Measurements from ENCODE around the gene VDAC1. TPM values are rescaled to one million over a fixed set of nuclear protein-coding genes. Genes with fewer than 3 reads are reported as not detected.

The VDAC1 gene
- polyA plus RNA-seq, 6 donors from 2014 or later, result 76.4 to 88.7 (median 79.2) TPM

GRCh38 chr5:134018154-134018985 lies 13.6 kb upstream of the VDAC1 start:
- ATAC-seq (ENCODE audit: low read depth in 2 of 2) (no peak), DNase-seq (no peak)
- no peaks in the 10 kb centered on the region for H3K9me3 Mint-ChIP-seq
- peaks cover 0 to 5% (median 0%) of the 10 kb centered on the region in 3 donors for H3K27me3 Mint-ChIP-seq
- H3K4me1 Mint-ChIP-seq, result peaks cover 0 to 3% (median 0%) of the 10 kb centered on the region in 3 donors
- no peak overlapping the region for H3K27ac Mint-ChIP-seq
- H3K4me3 Mint-ChIP-seq, result no peak overlapping the region
- H3K36me3 Mint-ChIP-seq, result no peaks in the 10 kb centered on the region

- Mint-ChIP-seq H3K36me3 (peaks cover 0 to 8% of the 10 kb centered on the region in 2 donors), H3K9me3 (no peaks in the 10 kb centered on the region), H3K4me1 (peaks cover 8 to 17% (median 13%) of the 10 kb centered on the region in 3 donors), H3K27ac (peak overlapping the region in 1 of 6 donors; percentile 44), H3K4me3 (peak overlapping the region in 2 of 8 donors; percentile 47 to 56), H3K27me3 (peaks cover 4 to 14% (median 6%) of the 10 kb centered on the region in 3 donors)
- DNase-seq (no peak), ATAC-seq (ENCODE audit: low read depth in 2 of 2) (no peak)
Observed at GRCh38 chr5:134008266-134008749, 3.5 kb upstream of the VDAC1 start.

- peak overlapping the region in 3 of 8 donors; percentile 33 to 56 (median 47) for H3K4me3 Mint-ChIP-seq
- no peak for ATAC-seq (ENCODE audit: low read depth in 2 of 2)
Observed at GRCh38 chr5:134007581-134008265, 2.9 kb upstream of the VDAC1 start.

GRCh38 chr5:134006115-134006514 lies 1.3 kb upstream of the VDAC1 start:
- H3K27me3 Mint-ChIP-seq, result peaks cover 0 to 3% (median 0%) of the 10 kb centered on the region in 3 donors
- peak overlapping the region in 2 of 6 donors; percentile 83 to 93 for H3K27ac Mint-ChIP-seq
- H3K36me3 Mint-ChIP-seq, result no peaks in the 10 kb centered on the region
- H3K4me1 Mint-ChIP-seq, result peaks cover 21 to 32% (median 32%) of the 10 kb centered on the region in 3 donors
- no peaks in the 10 kb centered on the region for H3K9me3 Mint-ChIP-seq
- DNase-seq, result no peak
- ATAC-seq (ENCODE audit: low read depth in 2 of 2), result no peak
- peak overlapping the region; percentile 1 to 99 (median 92) for H3K4me3 Mint-ChIP-seq

More at GRCh38 chr5:134007581-134008265, 2.9 kb upstream of the VDAC1 start:
- Mint-ChIP-seq H3K9me3 (no peaks in the 10 kb centered on the region), H3K27ac (peak overlapping the region in 1 of 6 donors; percentile 29), H3K36me3 (peaks cover 0 to 8% of the 10 kb centered on the region in 2 donors), H3K27me3 (peaks cover 4 to 14% (median 6%) of the 10 kb centered on the region in 3 donors), H3K4me1 (peaks cover 13 to 23% (median 19%) of the 10 kb centered on the region in 3 donors)
- no peak for DNase-seq

- ATAC-seq (ENCODE audit: low read depth in 2 of 2) (no peak), DNase-seq (no peak)
- H3K9me3 Mint-ChIP-seq, result no peaks in the 10 kb centered on the region
- H3K4me3 Mint-ChIP-seq, result peak overlapping the region; percentile 86 to 99 (median 92)
- H3K4me1 Mint-ChIP-seq, result peaks cover 25 to 37% (median 32%) of the 10 kb centered on the region in 3 donors
- H3K27me3 Mint-ChIP-seq, result no peaks in the 10 kb centered on the region
- H3K36me3 Mint-ChIP-seq, result no peaks in the 10 kb centered on the region
- peak overlapping the region; percentile 88 to 97 (median 94) for H3K27ac Mint-ChIP-seq
Observed at GRCh38 chr5:134005417-134006061, 764 bp upstream of the VDAC1 start.

GRCh38 chr5:134003817-134004625 lies 754 bp downstream of the VDAC1 start:
- ATAC-seq (ENCODE audit: low read depth in 2 of 2), result peak; percentile 1 to 8
- Mint-ChIP-seq H3K4me1 (peaks cover 40 to 50% (median 46%) of the 10 kb centered on the region in 3 donors), H3K4me3 (peak overlapping the region; percentile 86 to 99 (median 94)), H3K27ac (peak overlapping the region; percentile 89 to 98 (median 95)), H3K36me3 (no peaks in the 10 kb centered on the region), H3K27me3 (no peaks in the 10 kb centered on the region), H3K9me3 (no peaks in the 10 kb centered on the region)
- peak; percentile 39 for DNase-seq

- peak overlapping the region; percentile 76 to 99 (median 94) for H3K4me3 Mint-ChIP-seq
- ATAC-seq (ENCODE audit: low read depth in 2 of 2) (no peak), DNase-seq (no peak)
- peak overlapping the region; percentile 89 to 98 (median 95) for H3K27ac Mint-ChIP-seq
- H3K27me3 Mint-ChIP-seq, result no peaks in the 10 kb centered on the region
- H3K4me1 Mint-ChIP-seq, result peaks cover 40 to 54% (median 46%) of the 10 kb centered on the region in 3 donors
- H3K36me3 Mint-ChIP-seq, result no peaks in the 10 kb centered on the region
- no peaks in the 10 kb centered on the region for H3K9me3 Mint-ChIP-seq
Observed at GRCh38 chr5:134003064-134003816, 1.5 kb downstream of the VDAC1 start.

GRCh38 chr5:134001938-134002731 lies 2.6 kb downstream of the VDAC1 start:
- Mint-ChIP-seq H3K27me3 (no peaks in the 10 kb centered on the region), H3K9me3 (no peaks in the 10 kb centered on the region), H3K4me1 (peaks cover 40 to 60% (median 46%) of the 10 kb centered on the region in 3 donors), H3K4me3 (peak overlapping the region in 7 of 8 donors; percentile 56 to 99 (median 72)), H3K36me3 (no peaks in the 10 kb centered on the region), H3K27ac (peak overlapping the region in 4 of 6 donors; percentile 67 to 93 (median 92))
- no peak for ATAC-seq (ENCODE audit: low read depth in 2 of 2)
- DNase-seq, result no peak

GRCh38 chr5:134000696-134001453 lies 3.9 kb downstream of the VDAC1 start:
- peak overlapping the region in 2 of 8 donors; percentile 46 to 52 for H3K4me3 Mint-ChIP-seq
- no peaks in the 10 kb centered on the region for H3K27me3 Mint-ChIP-seq
- H3K9me3 Mint-ChIP-seq, result no peaks in the 10 kb centered on the region
- H3K27ac Mint-ChIP-seq, result peak overlapping the region in 3 of 6 donors; percentile 30 to 64 (median 51)
- DNase-seq (no peak), ATAC-seq (ENCODE audit: low read depth in 2 of 2) (no peak)
- peaks cover 47 to 70% (median 53%) of the 10 kb centered on the region in 3 donors for H3K4me1 Mint-ChIP-seq
- no peaks in the 10 kb centered on the region for H3K36me3 Mint-ChIP-seq

- Mint-ChIP-seq H3K9me3 (no peaks in the 10 kb centered on the region), H3K27ac (peak overlapping the region in 4 of 6 donors; percentile 10 to 83 (median 44)), H3K27me3 (no peaks in the 10 kb centered on the region), H3K4me1 (peaks cover 47 to 72% (median 53%) of the 10 kb centered on the region in 3 donors), H3K4me3 (peak overlapping the region in 2 of 8 donors; percentile 34 to 52), H3K36me3 (no peaks in the 10 kb centered on the region)
- ATAC-seq (ENCODE audit: low read depth in 2 of 2) (no peak), DNase-seq (no peak)
Observed at GRCh38 chr5:134000091-134000511, 4.7 kb downstream of the VDAC1 start.
